DND-41 (cell line): Measurements from ENCODE around the gene ZCCHC14.

Experiments used
- EZH2 ChIP-seq: IDR thresholded peaks from 3 replicates; pipeline ENCODE4 v1.6.1; 2012; ENCODE audit warnings: borderline replicate concordance, low read depth, mild to moderate bottlenecking, moderate library complexity, low read length, inconsistent platforms; ENCODE audit not compliant: severe bottlenecking
- TF ChIP-seq, protein P1 (sequence below): IDR thresholded peaks from 2 replicates; pipeline ENCODE4 v1.5.1; 2012; ENCODE audit warnings: borderline replicate concordance, low read length, moderate library complexity, mild to moderate bottlenecking; ENCODE audit not compliant: poor library complexity, severe bottlenecking; ENCODE audit errors: extremely low read depth

DNA sequence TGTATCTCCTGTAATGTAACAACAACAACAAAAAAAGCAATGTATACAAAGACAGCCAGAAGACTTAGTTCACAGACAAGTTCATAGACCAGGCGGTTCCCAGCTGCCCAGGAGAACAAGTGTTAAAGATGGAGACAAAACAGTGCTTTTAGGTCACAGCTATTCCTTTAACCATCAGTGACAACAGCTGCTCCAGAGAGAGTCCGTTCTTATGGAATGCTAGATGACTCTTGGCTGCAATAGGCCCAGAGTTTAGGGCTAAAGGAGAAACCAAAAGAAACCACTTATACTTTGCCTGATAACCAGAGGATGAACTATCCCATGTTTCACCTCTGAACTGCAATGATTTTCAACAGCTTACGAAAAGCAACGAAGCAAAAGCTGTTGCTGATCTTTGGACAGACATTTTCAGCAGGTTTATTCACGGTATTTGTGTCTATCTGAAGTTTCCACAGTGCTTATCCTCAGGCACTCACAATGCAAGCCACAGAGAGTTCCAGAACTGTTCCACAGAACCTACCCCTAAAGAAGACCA, 6.0 kb downstream of the ZCCHC14 start:
- TF ChIP-seq, protein P1, sequence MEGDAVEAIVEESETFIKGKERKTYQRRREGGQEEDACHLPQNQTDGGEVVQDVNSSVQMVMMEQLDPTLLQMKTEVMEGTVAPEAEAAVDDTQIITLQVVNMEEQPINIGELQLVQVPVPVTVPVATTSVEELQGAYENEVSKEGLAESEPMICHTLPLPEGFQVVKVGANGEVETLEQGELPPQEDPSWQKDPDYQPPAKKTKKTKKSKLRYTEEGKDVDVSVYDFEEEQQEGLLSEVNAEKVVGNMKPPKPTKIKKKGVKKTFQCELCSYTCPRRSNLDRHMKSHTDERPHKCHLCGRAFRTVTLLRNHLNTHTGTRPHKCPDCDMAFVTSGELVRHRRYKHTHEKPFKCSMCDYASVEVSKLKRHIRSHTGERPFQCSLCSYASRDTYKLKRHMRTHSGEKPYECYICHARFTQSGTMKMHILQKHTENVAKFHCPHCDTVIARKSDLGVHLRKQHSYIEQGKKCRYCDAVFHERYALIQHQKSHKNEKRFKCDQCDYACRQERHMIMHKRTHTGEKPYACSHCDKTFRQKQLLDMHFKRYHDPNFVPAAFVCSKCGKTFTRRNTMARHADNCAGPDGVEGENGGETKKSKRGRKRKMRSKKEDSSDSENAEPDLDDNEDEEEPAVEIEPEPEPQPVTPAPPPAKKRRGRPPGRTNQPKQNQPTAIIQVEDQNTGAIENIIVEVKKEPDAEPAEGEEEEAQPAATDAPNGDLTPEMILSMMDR: no peak
- TF ChIP-seq EZH2: no peak
